ENCODE data around the gene CLDN2.

DNA sequence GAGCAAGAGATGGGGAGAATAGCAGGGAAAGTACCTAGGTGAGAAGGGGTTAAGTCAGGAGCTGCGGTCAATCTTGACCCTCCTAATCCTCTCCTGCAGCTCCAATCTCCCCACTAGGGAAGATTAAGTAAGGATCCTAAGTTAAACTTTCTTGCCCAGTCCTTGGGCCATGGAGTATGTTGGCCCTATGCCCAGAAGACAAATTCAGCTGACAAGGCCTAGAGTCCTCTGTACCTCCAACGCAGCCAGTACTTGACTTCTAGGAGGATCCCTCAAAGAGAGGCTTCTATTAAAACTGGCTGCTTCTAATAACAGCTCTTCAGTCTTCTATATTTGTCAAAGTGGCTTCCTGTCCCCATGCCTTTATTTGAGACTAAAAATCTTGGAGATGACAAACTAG lies 1.4 kb downstream of the CLDN2 start:
- TF ChIP-seq POLR2A (IDR thresholded peaks at IDR 0.05; ENCODE audit: low read length) = no peak
- no peak for TF ChIP-seq GATA1 (IDR thresholded peaks at IDR 0.05; ENCODE audit: low read depth, low read length)

Data from erythroblast (primary cell).